GM19193 (cell line): ENCODE data around the gene ALDH1A2.

ENCODE experiments used
- POLR2A ChIP-seq: IDR thresholded peaks from 4 replicates; pipeline ENCODE4 v1.6.1; 2011; ENCODE audit not compliant: insufficient read depth, insufficient read length; ENCODE audit errors: extremely low read depth

The ALDH1A2 gene

GRCh38 chr15:57948351-57949289 lies 116.9 kb downstream of the ALDH1A2 start:
- TF ChIP-seq POLR2A = no peak

- no peak for TF ChIP-seq POLR2A
These were observed 117.7 kb downstream of the ALDH1A2 start for GRCh38 chr15:57947781-57948180.

DNA sequence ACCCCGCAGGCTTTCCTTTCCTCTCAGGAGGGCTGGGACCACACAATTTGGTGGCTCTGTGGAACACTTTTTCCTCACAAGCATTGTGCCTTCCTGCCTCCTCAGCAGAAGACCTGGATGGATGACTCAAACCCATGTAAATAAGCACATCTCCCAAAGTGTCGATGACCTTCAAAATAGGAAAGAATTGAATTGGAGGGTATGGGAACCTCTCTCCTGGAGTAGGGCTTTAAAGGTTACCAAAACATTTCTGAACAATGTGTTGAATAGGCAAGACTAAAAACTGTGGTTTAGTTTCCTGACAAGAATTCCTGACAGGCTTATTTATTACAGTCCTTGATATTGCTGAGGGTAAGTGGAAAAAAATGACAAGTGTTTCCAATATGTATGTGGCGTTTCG lies 118.2 kb downstream of the ALDH1A2 start:
- no peak for TF ChIP-seq POLR2A

- no peak for TF ChIP-seq POLR2A
These were observed 118.9 kb downstream of the ALDH1A2 start for GRCh38 chr15:57946491-57947048.

DNA sequence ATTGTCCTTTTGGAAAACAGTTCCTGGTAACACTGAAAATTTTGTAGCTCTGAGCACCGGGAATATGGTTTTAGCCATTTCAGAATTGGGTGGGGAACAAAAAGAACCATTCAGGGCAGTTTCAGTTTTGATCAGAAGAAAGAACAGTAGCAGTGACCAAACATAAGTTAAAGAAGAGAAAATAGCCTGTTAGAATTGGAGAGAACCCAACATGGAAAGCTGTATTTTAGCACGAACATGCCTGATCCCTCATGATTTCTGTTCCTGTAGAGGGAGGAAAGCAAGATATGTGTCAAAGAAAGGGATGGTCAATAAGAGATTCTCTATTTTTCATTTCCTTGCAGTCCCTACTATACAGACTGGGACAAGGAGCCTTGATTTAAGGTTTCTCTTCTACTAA lies 119.9 kb downstream of the ALDH1A2 start:
- TF ChIP-seq POLR2A = no peak

- TF ChIP-seq POLR2A = no peak
These were observed 121.6 kb downstream of the ALDH1A2 start for GRCh38 chr15:57943754-57944420.

- TF ChIP-seq POLR2A = no peak
These were observed 122.3 kb downstream of the ALDH1A2 start for GRCh38 chr15:57943171-57943570.

- no peak for TF ChIP-seq POLR2A
These were observed 123.7 kb downstream of the ALDH1A2 start for GRCh38 chr15:57941816-57942215.

- no peak for TF ChIP-seq POLR2A
These were observed 133.2 kb downstream of the ALDH1A2 start for GRCh38 chr15:57932348-57932747.

- no peak for TF ChIP-seq POLR2A
These were observed 133.9 kb downstream of the ALDH1A2 start for GRCh38 chr15:57931570-57931969.

DNA sequence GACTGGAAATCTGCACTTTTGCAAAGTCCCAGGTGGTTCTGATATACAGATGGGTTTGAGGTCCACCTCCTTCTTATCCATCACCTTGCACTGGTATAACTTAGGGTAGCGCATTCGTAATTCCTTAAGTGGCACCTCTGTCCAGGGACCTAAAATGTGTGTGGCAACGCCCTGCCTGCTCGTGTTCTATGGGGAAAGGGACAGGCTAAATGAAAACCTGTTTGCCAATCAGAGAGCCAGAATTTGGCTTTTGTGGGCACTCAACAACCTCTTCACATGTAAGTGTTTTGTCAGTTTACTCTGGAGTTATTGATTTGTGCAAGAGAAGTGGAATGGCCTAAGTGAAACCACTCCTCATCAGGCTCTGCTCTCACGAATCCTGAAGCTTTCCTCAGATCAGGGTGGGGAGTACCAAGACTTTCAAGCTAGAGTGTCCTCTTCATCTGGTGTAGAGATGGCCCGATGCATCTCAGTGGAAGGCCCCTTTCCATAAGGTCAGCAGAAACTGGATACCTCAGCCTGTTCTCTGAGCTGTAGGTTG lies 138.3 kb downstream of the ALDH1A2 start:
- TF ChIP-seq POLR2A = no peak

- no peak for TF ChIP-seq POLR2A
These were observed 139.9 kb downstream of the ALDH1A2 start for GRCh38 chr15:57925650-57926049.

- no peak for TF ChIP-seq POLR2A
These were observed 140.9 kb downstream of the ALDH1A2 start for GRCh38 chr15:57924598-57924997.

- TF ChIP-seq POLR2A = no peak
These were observed 141.8 kb downstream of the ALDH1A2 start for GRCh38 chr15:57923750-57924149.

GRCh38 chr15:57923306-57923705 lies 142.2 kb downstream of the ALDH1A2 start:
- TF ChIP-seq POLR2A = no peak
